DMS53 treated with DMSO at 0.1 percent for 48 hours (cell line): ENCODE data around the gene ABHD15.
A peak's percentile ranks its signal among the peaks of the same experiment; 100 is the strongest.

ENCODE experiments used
- DNase-seq: peaks from one replicate; lab custom pipeline; 2025; ENCODE audit not compliant: unreplicated experiment; lab: John Stamatoyannopoulos, UW

ABHD15 gene

GRCh38 chr17:29595107-29595942 is 28.5 kb upstream of the ABHD15 start:
- DNase-seq: no peak

DNA sequence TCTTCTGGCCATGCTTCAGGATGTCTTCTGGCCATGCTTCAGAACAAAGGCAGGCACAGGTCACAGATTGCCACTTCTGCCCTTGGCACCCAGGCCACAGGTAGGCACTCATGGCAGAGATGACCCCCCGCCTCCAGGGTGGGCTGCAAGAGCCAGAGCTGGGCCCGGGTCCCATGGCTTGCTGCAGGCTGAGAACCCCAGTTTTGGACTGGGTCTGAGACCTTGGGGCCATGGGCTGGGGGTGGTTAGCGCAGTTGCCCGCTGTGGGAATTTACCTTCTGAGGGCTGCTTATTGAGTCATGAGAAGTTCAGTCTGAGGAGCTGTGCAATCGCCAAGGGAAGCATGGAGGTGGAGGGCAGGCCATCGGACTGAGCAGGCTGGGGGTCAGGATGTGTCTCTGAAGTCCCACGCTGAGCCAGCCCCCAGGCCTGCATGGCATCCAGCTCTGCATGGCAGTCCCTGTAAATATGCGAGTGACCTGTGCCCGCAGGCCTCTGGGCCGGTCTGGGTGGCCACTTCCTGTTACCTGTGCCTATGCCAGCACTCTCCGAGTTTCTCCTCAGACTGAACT is 27.8 kb upstream of the ABHD15 start:
- no peak for DNase-seq

DNA sequence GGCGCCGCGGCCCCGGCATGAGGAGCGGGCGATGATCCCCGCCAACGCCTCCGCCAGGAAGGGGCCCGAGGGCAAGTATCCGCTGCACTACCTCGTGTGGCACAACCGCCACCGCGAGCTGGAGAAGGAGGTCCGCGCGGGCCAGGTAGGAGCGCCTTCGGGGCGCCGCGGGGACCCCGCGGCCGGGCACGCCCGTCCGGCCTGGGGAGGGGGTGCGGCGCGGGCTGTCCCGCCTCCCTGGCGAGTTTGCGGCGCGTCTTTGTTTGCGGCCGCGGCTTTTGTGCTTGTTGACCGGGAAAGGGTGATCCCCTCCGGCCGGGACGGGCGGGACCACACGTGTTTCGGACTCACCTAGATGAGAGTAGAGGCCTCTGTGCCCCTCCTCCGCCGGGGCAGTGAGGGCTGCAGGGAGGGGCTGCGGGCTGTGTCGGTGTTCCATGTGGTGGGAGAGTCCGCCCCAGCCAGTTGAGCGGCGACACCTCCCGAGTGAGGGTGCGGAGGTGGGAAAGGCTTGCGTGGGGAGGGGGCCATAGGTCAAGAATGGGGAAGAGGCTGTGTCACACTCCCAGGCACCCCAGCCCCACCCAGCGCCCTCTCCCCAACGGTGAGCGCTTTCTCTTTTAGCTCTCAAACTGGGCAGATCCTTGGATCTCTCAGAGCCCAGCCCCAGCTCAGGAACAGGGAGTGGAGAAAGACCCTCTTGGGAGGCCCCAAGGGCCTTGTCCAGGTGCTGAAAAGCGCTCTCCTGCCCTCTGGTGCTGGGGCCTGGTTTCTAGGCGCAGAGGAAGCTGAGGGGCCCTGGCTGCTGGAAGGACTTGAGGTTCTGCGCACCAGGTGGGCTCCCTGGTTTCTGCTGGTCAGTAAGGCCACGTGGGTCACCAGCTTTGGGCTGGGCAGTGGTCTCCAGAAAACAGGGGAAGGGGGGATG is 27.0 kb upstream of the ABHD15 start:
- no peak for DNase-seq

- DNase-seq: no peak
Measured at GRCh38 chr17:29592850-29593551, 26.2 kb upstream of the ABHD15 start, which contains the start of gene ANKRD13B. Gene ANKRD13B (plus strand): TSS chr17:29593132. CDS start chr17:29593622, 490 bp downstream.

DNA sequence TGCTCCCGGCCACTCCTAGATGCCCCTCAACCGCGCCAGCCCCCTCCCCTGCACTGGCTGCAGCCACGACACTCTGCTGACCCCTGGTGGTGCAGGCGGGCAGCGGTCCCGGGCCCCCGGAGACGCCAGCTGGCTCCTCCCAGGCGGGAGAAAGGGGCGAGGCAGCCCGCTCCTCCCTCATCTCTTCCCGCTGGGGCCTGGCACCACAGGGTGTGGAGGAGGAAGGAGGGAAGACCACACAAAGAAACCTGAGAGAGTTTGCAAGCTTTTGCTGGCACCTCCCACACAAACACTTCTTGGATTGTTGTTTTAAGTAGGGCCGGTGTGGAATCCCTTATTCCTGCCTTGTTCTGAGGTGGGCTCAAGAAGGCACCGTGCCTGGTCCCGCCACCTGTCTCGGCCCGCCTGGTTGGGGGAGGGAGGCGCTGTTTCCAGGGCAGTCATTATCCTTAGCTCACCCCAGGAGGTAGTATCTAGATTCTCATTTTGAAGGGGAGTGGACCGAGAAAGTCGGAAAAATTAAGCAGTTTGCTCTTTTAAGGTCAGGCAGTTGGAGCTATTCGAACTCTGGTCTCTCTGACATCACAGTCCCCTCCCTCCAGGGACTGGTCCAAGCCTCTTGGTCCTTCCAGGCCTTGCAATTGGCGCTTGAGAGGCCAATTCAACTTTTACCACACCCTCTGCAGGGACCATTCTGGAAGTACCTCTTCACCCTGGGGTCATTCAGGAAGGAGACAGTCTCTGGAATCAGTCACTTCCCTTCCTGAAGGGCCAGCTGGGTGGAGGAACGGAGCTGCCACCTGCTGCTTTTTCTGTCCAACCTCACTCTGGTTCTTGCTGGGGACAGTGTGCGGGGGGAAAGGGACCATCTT is 25.1 kb upstream of the ABHD15 start:
- peak; percentile 81 for DNase-seq

DNA sequence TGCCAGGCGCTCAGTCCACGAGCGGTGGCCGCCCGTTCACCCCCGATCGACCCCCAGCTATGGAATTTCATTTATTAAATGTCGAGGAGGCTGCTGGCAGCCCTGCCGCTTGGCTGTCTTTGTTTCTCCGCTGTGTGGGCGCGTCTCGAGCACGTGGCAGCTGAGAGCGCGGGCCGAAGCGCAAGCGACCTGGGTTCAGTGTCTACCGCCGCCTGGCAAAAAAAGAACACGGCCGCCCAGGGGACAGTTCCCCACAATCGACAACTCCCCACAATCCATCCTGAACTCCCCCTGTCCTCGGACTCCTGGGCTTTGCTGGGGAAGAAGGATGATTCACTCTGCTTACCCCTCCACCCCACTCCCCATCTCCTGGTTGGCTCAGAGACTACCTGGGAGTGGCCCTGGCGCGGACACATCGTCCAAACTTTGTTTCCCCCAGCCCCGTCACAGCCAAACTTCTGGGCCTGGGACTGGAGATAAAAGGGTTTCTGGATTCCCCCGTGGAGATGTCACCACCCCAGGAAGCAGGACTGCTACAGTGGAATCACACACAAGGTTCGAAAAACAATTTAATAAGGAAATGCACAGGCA is 24.4 kb upstream of the ABHD15 start:
- peak; percentile 62 for DNase-seq

DNA sequence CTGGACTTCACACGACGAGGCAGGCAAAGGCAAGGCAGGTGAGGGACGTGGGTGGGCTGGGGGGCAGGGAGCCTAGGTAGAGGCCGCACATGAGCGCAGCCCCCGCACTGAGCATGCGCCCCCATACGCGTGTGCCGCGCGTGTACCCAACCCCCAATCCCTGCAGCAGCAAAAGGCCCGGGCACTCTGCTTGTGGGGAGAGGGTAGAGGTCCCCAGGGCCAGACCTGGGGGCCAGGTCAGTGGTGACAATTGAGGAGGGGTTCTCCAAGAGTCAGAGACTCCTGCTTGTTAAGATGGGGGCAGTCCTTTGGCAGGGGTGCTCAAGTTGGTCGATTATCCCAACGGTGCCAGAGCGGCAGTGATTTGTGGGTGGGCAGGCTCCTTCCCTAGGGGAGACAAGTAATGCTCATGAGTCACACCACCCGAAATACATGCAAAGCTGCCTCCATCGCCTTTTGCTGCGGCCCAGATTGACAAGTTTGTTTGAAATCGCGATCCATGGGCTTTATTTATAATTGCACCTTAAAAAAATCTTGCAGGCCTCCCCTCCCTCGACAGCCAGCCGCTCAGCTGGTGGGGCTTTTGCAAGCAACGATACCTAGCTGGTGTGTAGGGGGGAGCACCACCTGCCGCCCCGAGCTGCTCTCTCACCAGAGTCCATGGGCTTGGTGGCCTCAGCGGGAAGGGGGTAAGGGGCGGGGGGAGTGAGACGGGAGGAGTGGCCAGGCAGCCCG is 23.7 kb upstream of the ABHD15 start:
- no peak for DNase-seq

DNA sequence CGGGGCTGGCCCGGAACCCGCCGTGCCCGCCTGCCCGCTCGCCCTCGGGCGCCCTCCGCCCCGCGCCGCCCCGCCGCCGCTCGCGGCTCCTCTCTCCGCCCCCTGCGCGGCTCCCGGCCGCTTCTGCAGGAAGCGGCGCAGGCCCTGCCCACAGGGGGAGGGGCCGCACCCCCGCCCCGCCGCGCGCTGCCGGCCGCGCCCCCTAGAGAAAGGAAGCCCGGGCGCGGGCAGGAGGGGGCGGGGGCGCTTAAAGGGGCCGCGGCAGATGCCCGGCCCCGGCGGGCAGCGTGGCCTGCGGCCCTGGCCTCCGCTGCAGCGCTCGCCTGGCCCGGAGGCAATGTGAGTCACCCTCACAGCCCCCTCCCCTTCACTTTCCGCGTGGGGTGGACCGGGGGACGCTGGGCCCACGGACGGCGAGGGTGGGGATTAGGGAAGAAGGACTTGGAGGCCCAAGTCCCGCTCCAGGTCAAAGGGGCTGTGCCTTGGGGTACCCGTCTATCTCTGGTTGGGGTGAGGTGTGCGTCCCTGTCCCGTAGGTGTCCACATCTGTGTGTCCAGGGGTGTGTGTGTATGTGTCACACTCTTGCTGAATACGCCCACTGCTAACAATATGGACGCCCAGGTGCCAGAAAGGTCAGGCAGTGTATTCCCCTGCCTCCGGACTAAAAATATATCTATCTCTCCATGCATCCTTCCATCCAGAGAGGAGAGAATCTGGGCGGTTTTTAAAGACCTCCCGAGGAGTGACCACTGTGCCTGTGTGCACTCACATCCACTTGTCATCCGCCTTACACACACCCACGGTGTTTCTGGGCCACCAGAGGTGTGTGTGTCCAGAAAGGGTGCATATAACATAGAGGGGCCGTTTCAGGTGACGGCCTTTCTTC is 22.9 kb upstream of the ABHD15 start, which contains the start of gene GIT1:
Gene GIT1 (minus strand): TSS at position 125 of the 887 bp plus-strand sequence. CDS start 270 bp downstream, outside the sequence.
- DNase-seq: peak; percentile 49

GRCh38 chr17:29588562-29589411 is 21.9 kb upstream of the ABHD15 start:
- no peak for DNase-seq

GRCh38 chr17:29588017-29588561 is 21.3 kb upstream of the ABHD15 start:
- DNase-seq: no peak

DNA sequence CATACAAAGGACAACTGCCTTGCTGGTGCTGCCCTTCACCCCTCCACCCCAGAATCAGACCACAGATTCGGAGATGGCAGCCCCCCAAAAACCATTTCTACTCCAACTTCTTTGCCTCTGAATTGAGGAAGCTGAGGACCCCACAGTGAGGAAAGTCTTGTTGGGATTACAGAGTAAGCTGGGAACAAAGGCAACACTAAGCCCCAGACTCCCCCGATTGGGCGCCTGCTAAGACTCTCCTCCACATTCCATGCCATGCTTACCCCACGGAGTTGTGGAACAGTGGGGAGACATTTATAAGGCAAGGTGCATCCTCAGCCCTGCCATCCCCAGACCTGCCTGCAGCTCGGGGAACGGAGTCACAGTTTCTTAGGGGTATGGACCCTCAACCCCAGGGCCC is 20.8 kb upstream of the ABHD15 start:
- no peak for DNase-seq

GRCh38 chr17:29586676-29587469 is 20.0 kb upstream of the ABHD15 start:
- DNase-seq: no peak

- DNase-seq: no peak
Measured at GRCh38 chr17:29585080-29585751, 18.4 kb upstream of the ABHD15 start.

- no peak for DNase-seq
Measured at GRCh38 chr17:29584452-29585079, 17.7 kb upstream of the ABHD15 start.
